Loucy (cell line): ENCODE data around the gene PCDHB5.
"Not testable (repeated sequence)": the region's sequence is repeated elsewhere in the genome, so short reads cannot be mapped to it uniquely, and the experiment has no call there.

Experiments
- H2AFZ ChIP-seq: fragments of 200-600 bp; sonication (generic); 2 replicates; pipeline ENCODE4 v1.6.0; 2016; ENCODE audit warnings: antibody characterized with exemption, mild to moderate bottlenecking, low read length, moderate library complexity
- H3F3A ChIP-seq: fragments of 200-600 bp; 2 replicates; pipeline ENCODE4 v1.6.0; 2016; ENCODE audit warnings: antibody characterized with exemption, low read depth, mild to moderate bottlenecking
- H3K27me3 ChIP-seq: fragments of 200-600 bp; sonication (generic); 2 replicates; pipeline ENCODE4 v1.6.1; 2014; ENCODE audit warnings: low read length, mild to moderate bottlenecking; ENCODE audit not compliant: insufficient read depth, poor library complexity, severe bottlenecking
- H3K36me3 ChIP-seq: fragments of 200-600 bp; sonication (generic); 2 replicates; pipeline ENCODE4 v1.6.1; 2016; ENCODE audit warnings: low read length; ENCODE audit not compliant: insufficient read depth
- H3K4me1 ChIP-seq: fragments of 200-600 bp; sonication (generic); 2 replicates; pipeline ENCODE4 v1.5.1; 2014; ENCODE audit warnings: low read length, mild to moderate bottlenecking; ENCODE audit not compliant: insufficient read depth, poor library complexity, severe bottlenecking
- H3K4me2 ChIP-seq: fragments of 200-600 bp; sonication (generic); 2 replicates; pipeline ENCODE4 v1.6.0; 2014; ENCODE audit warnings: antibody characterized with exemption, low read length, low read depth, mild to moderate bottlenecking; ENCODE audit not compliant: poor library complexity, severe bottlenecking
- H3K4me3 ChIP-seq: fragments of 200-600 bp; sonication (generic); 2 replicates; pipeline ENCODE4 v1.5.1; 2014; ENCODE audit warnings: low read length, mild to moderate bottlenecking, mixed read lengths; ENCODE audit not compliant: poor library complexity, severe bottlenecking
- H3K79me2 ChIP-seq: fragments of 200-600 bp; sonication (generic); 2 replicates; pipeline ENCODE4 v1.6.1; 2014; ENCODE audit warnings: low read length; ENCODE audit not compliant: insufficient read depth
- H3K9ac ChIP-seq: fragments of 200-600 bp; sonication (generic); 2 replicates; pipeline ENCODE4 v1.6.0; 2014; ENCODE audit warnings: mild to moderate bottlenecking, low read depth, low read length, moderate library complexity; ENCODE audit not compliant: poor library complexity, severe bottlenecking
- H3K9me2 ChIP-seq: fragments of 200-600 bp; sonication (generic); replicated peaks from 2 replicates; pipeline ENCODE4 v1.6.1; 2016; ENCODE audit warnings: low read depth, low read length, mixed read lengths
- H3K9me3 ChIP-seq: fragments of 200-600 bp; sonication (generic); 2 replicates; pipeline ENCODE4 v1.6.1; 2014; ENCODE audit warnings: mild to moderate bottlenecking, antibody characterized with exemption, low read length, low read depth; ENCODE audit not compliant: insufficient read depth
- H4K20me1 ChIP-seq: fragments of 200-600 bp; sonication (generic); 2 replicates; pipeline ENCODE4 v1.6.0; 2014; ENCODE audit warnings: antibody characterized with exemption, low read length, mild to moderate bottlenecking; ENCODE audit not compliant: insufficient read depth, poor library complexity, severe bottlenecking
- EZH2phosphoT487 ChIP-seq: fragments of 200-600 bp; IDR thresholded peaks from 2 replicates; pipeline ENCODE4 v1.6.1; 2018; ENCODE audit warnings: antibody characterized with exemption, mild to moderate bottlenecking, moderate library complexity, borderline replicate concordance
- TF ChIP-seq, protein P1 (sequence below): fragments of 200-600 bp; sonication (generic); conservative IDR thresholded peaks from 2 replicates; pipeline ENCODE4 v1.5.1; 2014; ENCODE audit warnings: mild to moderate bottlenecking, antibody characterized with exemption, low read length

PCDHB5 gene

DNA sequence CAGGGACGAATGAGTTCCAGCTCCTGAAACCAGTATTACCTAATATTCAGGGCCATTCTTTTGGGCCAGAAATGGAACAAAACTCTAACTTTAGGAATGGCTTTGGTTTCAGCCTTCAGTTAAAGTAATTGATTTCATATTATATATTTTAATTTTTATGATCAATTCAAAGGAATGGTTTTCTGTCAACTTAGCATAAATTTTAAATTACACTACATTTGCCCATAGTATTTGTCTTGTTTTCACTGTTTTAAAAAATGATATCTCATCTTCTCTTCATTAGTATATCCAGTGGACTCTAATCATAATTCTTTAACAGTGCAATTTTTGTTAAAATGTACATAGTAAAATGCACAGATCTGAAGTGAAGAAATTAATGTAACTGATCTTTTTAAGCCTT lies 45.3 kb downstream of the PCDHB5 start:
- H3K9me2 ChIP-seq = no peaks in the 10 kb centered on the region
- H2AFZ ChIP-seq = no peak overlapping the region
- H3K9ac ChIP-seq = no peak overlapping the region
- TF ChIP-seq, protein P1, sequence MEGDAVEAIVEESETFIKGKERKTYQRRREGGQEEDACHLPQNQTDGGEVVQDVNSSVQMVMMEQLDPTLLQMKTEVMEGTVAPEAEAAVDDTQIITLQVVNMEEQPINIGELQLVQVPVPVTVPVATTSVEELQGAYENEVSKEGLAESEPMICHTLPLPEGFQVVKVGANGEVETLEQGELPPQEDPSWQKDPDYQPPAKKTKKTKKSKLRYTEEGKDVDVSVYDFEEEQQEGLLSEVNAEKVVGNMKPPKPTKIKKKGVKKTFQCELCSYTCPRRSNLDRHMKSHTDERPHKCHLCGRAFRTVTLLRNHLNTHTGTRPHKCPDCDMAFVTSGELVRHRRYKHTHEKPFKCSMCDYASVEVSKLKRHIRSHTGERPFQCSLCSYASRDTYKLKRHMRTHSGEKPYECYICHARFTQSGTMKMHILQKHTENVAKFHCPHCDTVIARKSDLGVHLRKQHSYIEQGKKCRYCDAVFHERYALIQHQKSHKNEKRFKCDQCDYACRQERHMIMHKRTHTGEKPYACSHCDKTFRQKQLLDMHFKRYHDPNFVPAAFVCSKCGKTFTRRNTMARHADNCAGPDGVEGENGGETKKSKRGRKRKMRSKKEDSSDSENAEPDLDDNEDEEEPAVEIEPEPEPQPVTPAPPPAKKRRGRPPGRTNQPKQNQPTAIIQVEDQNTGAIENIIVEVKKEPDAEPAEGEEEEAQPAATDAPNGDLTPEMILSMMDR = no peak
- no peak for TF ChIP-seq EZH2phosphoT487
- H3F3A ChIP-seq = no peaks in the 10 kb centered on the region
- no peaks in the 10 kb centered on the region for H4K20me1 ChIP-seq
- no peak overlapping the region for H3K4me2 ChIP-seq
- H3K9me3 ChIP-seq = no peaks in the 10 kb centered on the region
- no peaks in the 10 kb centered on the region for H3K79me2 ChIP-seq
- H3K27me3 ChIP-seq = no peaks in the 10 kb centered on the region
- H3K4me1 ChIP-seq = no peaks in the 10 kb centered on the region
- no peak overlapping the region for H3K4me3 ChIP-seq
- H3K36me3 ChIP-seq = no peaks in the 10 kb centered on the region

GRCh38 chr5:141182248-141182647 lies 47.2 kb downstream of the PCDHB5 start, which contains the start of gene PCDHB16:
Gene PCDHB16, plus strand, starts transcription at chr5:141182387. Its CDS starts 173 bp downstream, at chr5:141182560.
- Histone ChIP-seq H3K27me3 (no peaks in the 10 kb centered on the region), H3K36me3 (no peaks in the 10 kb centered on the region), H3K4me2 (no peak within 1 kb of the TSS), H3K4me3 (no peak within 1 kb of the TSS), H2AFZ (no peak within 1 kb of the TSS), H3K4me1 (no peaks in the 10 kb centered on the region), H3K79me2 (no peaks in the 10 kb centered on the region), H3F3A (no peaks in the 10 kb centered on the region), H3K9me3 (no peaks in the 10 kb centered on the region), H3K9me2 (no peaks in the 10 kb centered on the region), H3K9ac (no peak within 1 kb of the TSS), H4K20me1 (no peaks in the 10 kb centered on the region)
- TF ChIP-seq, protein P1 = no peak
- TF ChIP-seq EZH2phosphoT487 = no peak

GRCh38 chr5:141184117-141184855 lies 49.3 kb downstream of the PCDHB5 start:
- not testable (repeated sequence) for H3K4me3 ChIP-seq, H3K27me3 ChIP-seq, H4K20me1 ChIP-seq, H3K4me1 ChIP-seq, H3K4me2 ChIP-seq, H3K36me3 ChIP-seq, H3F3A ChIP-seq, H3K9me2 ChIP-seq, H3K9me3 ChIP-seq, H2AFZ ChIP-seq, H3K9ac ChIP-seq, H3K79me2 ChIP-seq
